Endodermal cell (in vitro differentiated cells): ENCODE results near the gene SLC35A3. TPM values are rescaled to one million over a fixed set of nuclear protein-coding genes. Genes with fewer than 3 reads are reported as not detected.

ENCODE experiments used
- DNase-seq: peaks from one replicate; pipeline ENCODE4 v3.0.0-alpha.2; 2017
- H3K27ac ChIP-seq: 2 replicates; pipeline ENCODE4 v1.5.1; 2013; ENCODE audit warnings: mild to moderate bottlenecking, low read depth, low read length, moderate library complexity
- H3K27me3 ChIP-seq: 2 replicates; pipeline ENCODE4 v1.6.1; 2013; ENCODE audit warnings: mild to moderate bottlenecking, low read length, moderate library complexity; ENCODE audit not compliant: insufficient read depth, control insufficient read depth, poor library complexity, severe bottlenecking
- H3K36me3 ChIP-seq: 2 replicates; pipeline ENCODE4 v1.7.0; 2013; ENCODE audit warnings: mild to moderate bottlenecking, low read length, moderate library complexity; ENCODE audit not compliant: control insufficient read depth, insufficient read depth
- H3K4me1 ChIP-seq: one replicate; pipeline ENCODE4 v1.7.0; 2013; ENCODE audit warnings: low read length; ENCODE audit not compliant: control insufficient read depth, insufficient read depth
- H3K4me3 ChIP-seq: 2 replicates; pipeline ENCODE4 v1.5.1; 2013; ENCODE audit warnings: mild to moderate bottlenecking, low read length, moderate library complexity
- H3K9ac ChIP-seq: 2 replicates; pipeline ENCODE4 v1.6.1; 2013; ENCODE audit warnings: mild to moderate bottlenecking, low read length, moderate library complexity; ENCODE audit not compliant: poor library complexity, severe bottlenecking; ENCODE audit errors: extremely low read depth
- H3K9me3 ChIP-seq: 2 replicates; pipeline ENCODE4 v1.6.1; 2013; ENCODE audit warnings: mild to moderate bottlenecking, low read length, moderate library complexity; ENCODE audit not compliant: control insufficient read depth
- H3K27ac Mint-ChIP-seq: 2 replicates; pipeline ENCODE4 v1.8.0; 2020; ENCODE audit warnings: mixed read lengths
- H3K27me3 Mint-ChIP-seq: 2 replicates; pipeline ENCODE4 v1.8.0; 2021; ENCODE audit warnings: mild to moderate bottlenecking, mixed read lengths; ENCODE audit not compliant: insufficient read depth
- H3K36me3 Mint-ChIP-seq: 2 replicates; pipeline ENCODE4 v1.8.0; 2020; ENCODE audit warnings: low read depth, mixed read lengths
- H3K4me1 Mint-ChIP-seq: 2 replicates; pipeline ENCODE4 v1.8.0; 2020; ENCODE audit warnings: mixed read lengths
- H3K4me3 Mint-ChIP-seq: 2 replicates; pipeline ENCODE4 v1.8.0; 2020; ENCODE audit warnings: mild to moderate bottlenecking, moderate library complexity, mixed read lengths
- H3K9me3 Mint-ChIP-seq: 2 replicates; pipeline ENCODE4 v1.8.0; 2020; ENCODE audit warnings: mild to moderate bottlenecking, mixed read lengths
- WGBS, 2 experiments: methylation state at CpG; one replicate each; pipeline versions ENCODE4 v1.1.5 to v1.1.7; 2013; ENCODE audit warnings: missing lambda C conversion rate in 2 of 2, mixed read lengths in 1 of 2; ENCODE audit not compliant: insufficient coverage in 1 of 2, insufficient read length in 1 of 2; 5-methylcytosine and 5-hydroxymethylcytosine counted together
- total RNA-seq, 2 donors: library from RNA; stranded (reverse); fragmentation: NEBNext Ultra II Directional in 1 of 2; extraction: Animal tissue kit (Norgen Biotek cat#: 25700) in 1 of 2; gene quantifications; 2 replicates in 1 of 2; 3 replicates in 1 of 2; pipeline ENCODE4 v1.2.1, GENCODE V29; 2021
- TF ChIP-seq, protein P1 (sequence below): fragments of 200-600 bp; sonication (generic); conservative IDR thresholded peaks from 2 replicates; pipeline ENCODE4 v1.5.0; 2021; ENCODE audit warnings: antibody characterized with exemption, mild to moderate bottlenecking

SLC35A3 gene
- total RNA-seq, 2 donors from 2014 or later = 41.2 to 47.0 TPM

DNA sequence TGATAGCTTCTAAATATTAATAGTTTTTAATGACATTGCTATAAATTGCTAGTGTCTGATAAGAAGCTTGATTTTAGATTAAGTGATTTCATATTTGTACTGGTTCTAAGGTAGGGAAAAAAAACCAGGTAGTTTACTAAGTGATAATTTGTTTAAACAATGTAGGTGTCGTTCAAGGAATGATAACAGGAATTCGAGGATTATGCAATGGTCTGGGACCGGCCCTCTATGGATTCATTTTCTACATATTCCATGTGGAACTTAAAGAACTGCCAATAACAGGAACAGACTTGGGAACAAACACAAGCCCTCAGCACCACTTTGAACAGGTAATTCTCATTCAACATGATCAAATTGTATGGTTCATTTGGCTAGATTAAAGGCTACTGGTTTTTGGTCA, 110.5 kb downstream of the SLC35A3 start:
- no peak for DNase-seq
- no peak overlapping the region for H3K4me3 ChIP-seq
- no peak overlapping the region for H3K4me3 Mint-ChIP-seq
- H3K9me3 ChIP-seq = no peaks in the 10 kb centered on the region
- no peak overlapping the region for H3K9ac ChIP-seq
- H3K9me3 Mint-ChIP-seq = no peaks in the 10 kb centered on the region
- H3K27ac Mint-ChIP-seq = no peak overlapping the region
- no peaks in the 10 kb centered on the region for H3K27me3 ChIP-seq
- no peaks in the 10 kb centered on the region for H3K27me3 Mint-ChIP-seq
- peaks cover 50% of the 10 kb centered on the region for H3K36me3 Mint-ChIP-seq
- TF ChIP-seq, protein P1, sequence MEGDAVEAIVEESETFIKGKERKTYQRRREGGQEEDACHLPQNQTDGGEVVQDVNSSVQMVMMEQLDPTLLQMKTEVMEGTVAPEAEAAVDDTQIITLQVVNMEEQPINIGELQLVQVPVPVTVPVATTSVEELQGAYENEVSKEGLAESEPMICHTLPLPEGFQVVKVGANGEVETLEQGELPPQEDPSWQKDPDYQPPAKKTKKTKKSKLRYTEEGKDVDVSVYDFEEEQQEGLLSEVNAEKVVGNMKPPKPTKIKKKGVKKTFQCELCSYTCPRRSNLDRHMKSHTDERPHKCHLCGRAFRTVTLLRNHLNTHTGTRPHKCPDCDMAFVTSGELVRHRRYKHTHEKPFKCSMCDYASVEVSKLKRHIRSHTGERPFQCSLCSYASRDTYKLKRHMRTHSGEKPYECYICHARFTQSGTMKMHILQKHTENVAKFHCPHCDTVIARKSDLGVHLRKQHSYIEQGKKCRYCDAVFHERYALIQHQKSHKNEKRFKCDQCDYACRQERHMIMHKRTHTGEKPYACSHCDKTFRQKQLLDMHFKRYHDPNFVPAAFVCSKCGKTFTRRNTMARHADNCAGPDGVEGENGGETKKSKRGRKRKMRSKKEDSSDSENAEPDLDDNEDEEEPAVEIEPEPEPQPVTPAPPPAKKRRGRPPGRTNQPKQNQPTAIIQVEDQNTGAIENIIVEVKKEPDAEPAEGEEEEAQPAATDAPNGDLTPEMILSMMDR = no peak
- WGBS, 2 experiments = 99 to 100% methylated on average over 1 to 3 of the region's 3 CpGs
- H3K36me3 ChIP-seq = peaks cover 94% of the 10 kb centered on the region
- H3K4me1 Mint-ChIP-seq = no peaks in the 10 kb centered on the region
- no peaks in the 10 kb centered on the region for H3K4me1 ChIP-seq
- H3K27ac ChIP-seq = no peak overlapping the region

Other genes starting within 250 kb of the SLC35A3 start
- gene FRRS1, start 203.4 kb upstream of the SLC35A3 start, total RNA-seq = 10 to 100 TPM in 1 of 2 donors, 1 to 10 TPM in 1; 9.9 to 24.4 TPM
- 100 to 1,000 TPM in 1 of 2 donors, 10 to 100 TPM in 1; 89.2 to 102 TPM for gene AGL, start 119.6 kb upstream of the SLC35A3 start, total RNA-seq
- gene SASS6, start 162.9 kb downstream of the SLC35A3 start, total RNA-seq = 10 to 100 TPM in 1 of 2 donors, 1 to 10 TPM in 1; 8.8 to 15.3 TPM
- gene TRMT13, start 163.2 kb downstream of the SLC35A3 start, total RNA-seq = 10 to 100 TPM; 11.4 to 18.9 TPM
- gene LRRC39, start 208.3 kb downstream of the SLC35A3 start, total RNA-seq = under 1 TPM; 0.24 to 0.84 TPM